LNCaP clone FGC (cell line): ENCODE data around the gene TRIM29.

Source experiments
- DNase-seq: peaks from one replicate; pipeline ENCODE4 v3.0.0-alpha.2; 2011; ENCODE audit warnings: low read depth
- H3K4me3 ChIP-seq: 2 replicates; pipeline ENCODE4 v1.5.1; 2011; ENCODE audit warnings: mild to moderate bottlenecking, low read depth, low read length, control low read depth
- CTCF ChIP-seq: IDR thresholded peaks from 2 replicates; pipeline ENCODE4 v1.5.1; 2012; ENCODE audit warnings: mild to moderate bottlenecking; ENCODE audit not compliant: control insufficient read depth, insufficient read depth; ENCODE audit errors: extremely low read depth

TRIM29 gene

GRCh38 chr11:120125509-120125908 is 12.4 kb downstream of the TRIM29 start:
- H3K4me3 ChIP-seq, result no peak overlapping the region
- TF ChIP-seq CTCF, result no peak
- DNase-seq, result no peak

GRCh38 chr11:120125024-120125423 is 12.9 kb downstream of the TRIM29 start:
- TF ChIP-seq CTCF, result no peak
- no peak for DNase-seq
- no peak overlapping the region for H3K4me3 ChIP-seq

GRCh38 chr11:120124355-120124754 is 13.6 kb downstream of the TRIM29 start:
- no peak for DNase-seq
- TF ChIP-seq CTCF, result no peak
- H3K4me3 ChIP-seq, result no peak overlapping the region

DNA sequence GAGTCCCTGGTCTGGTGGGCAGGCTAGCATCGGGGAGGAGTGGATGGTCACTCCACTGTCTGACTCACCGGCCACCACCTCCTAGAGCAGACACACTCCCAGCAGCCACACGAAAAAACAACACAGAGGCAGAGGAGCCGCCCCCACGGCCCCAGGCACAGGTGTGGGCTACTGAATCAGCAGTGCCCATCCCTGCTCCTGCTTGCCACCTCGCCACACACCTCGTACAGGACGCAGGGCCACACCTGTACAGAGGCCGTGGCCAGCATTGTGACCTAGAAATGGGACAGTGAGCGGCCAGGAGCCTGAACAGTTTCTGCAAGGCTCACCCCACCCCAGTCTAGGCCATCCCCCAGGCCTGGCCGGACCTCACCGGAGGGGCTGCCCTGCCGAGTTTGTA is 14.0 kb downstream of the TRIM29 start:
- no peak for DNase-seq
- no peak overlapping the region for H3K4me3 ChIP-seq
- no peak for TF ChIP-seq CTCF

- no peak for TF ChIP-seq CTCF
- H3K4me3 ChIP-seq, result no peak overlapping the region
- DNase-seq, result no peak
Measured at GRCh38 chr11:120122924-120123683, 14.8 kb downstream of the TRIM29 start.

DNA sequence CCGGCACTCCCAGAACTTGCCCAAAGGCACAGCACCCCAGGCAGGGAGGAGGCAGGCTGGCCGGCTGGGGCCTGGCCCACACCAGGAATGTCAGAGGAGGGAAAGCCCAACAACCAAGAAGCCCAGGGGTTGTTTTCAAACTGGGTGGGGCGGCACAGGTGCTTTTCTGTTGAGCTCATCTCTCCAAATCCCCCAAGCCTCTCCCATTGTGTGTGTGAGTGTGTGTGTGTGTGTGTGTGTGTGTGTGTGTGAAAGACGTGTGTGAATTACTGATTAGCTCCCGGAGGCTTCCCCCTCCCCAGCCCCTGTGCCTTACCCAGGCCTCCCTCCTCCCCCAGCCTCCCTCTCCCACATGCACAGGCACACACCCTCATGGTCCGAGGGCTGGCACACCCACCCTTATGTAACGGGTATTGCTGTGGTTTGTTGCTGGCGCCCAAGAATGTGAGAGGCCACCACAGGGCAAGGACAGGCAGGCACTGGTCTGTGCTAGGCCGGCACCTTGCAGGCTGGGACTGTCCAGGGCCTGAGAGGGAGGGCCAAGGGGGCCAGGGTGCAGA is 15.9 kb downstream of the TRIM29 start:
- TF ChIP-seq CTCF, result no peak
- no peak for DNase-seq

DNA sequence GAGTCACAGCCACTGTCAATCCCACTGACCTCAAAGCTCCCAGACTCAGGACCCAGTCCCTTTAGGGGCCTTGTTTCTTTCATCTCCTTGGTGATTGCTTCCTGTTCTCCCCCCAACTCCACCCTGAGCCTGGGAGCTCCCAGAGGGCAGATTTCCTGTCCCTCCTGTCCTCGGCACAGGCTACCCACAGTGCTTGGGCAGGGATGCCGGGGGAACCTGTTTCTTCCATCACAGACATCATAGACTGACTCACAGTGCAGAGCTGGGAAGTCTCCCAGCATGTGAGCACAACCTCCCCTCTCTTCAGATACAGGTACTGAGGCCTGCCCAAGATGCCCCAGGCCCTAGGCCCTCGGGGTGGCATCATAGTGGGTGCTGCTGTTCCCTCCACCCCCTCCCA is 16.6 kb downstream of the TRIM29 start:
- no peak overlapping the region for H3K4me3 ChIP-seq
- DNase-seq, result no peak
- TF ChIP-seq CTCF, result no peak

More for the DNA sequence above, 15.9 kb downstream of the TRIM29 start:
- H3K4me3 ChIP-seq, result no peak overlapping the region
